GM12878 (cell line): ENCODE measurements around the gene TOPAZ1. TPM values are rescaled to one million over a fixed set of nuclear protein-coding genes. Genes with fewer than 3 reads are reported as not detected.

Experiments
- ATAC-seq: fragments of 200-7000 bp; cut with Tn5 transposase; 3 replicates; pipeline ENCODE4 v1.9.1; 2020; ENCODE audit warnings: mild to moderate bottlenecking, moderate library complexity
- BruUV-seq: library from RNA; stranded (reverse); fragments of 400-500 nt; replicated peaks from 2 replicates; lab custom pipeline; 2021; lab: Mats Ljungman, UMichigan
- CTCF ChIA-PET: fragments of 300-600 bp; sonication (Branson Sonifier 250); formaldehyde crosslinking; extraction: SDS; loops from one replicate; lab custom pipeline; 2021; ENCODE audit warnings: inconsistent platforms; lab: Yijun Ruan, JAX
- POLR2A ChIA-PET: fragments of 350-600 bp; formaldehyde crosslinking; extraction: SDS; loops from one replicate; lab custom pipeline; 2021; ENCODE audit warnings: inconsistent platforms; lab: Charles Lee
- RAD21 ChIA-PET: fragments of 300-600 bp; sonication (Branson Sonifier 250); formaldehyde crosslinking; loops from one replicate; lab custom pipeline; 2023; ENCODE audit warnings: antibody characterized with exemption; ENCODE audit not compliant: unreplicated experiment; lab: Charles Lee
- SMC1A ChIA-PET: fragments of 300-600 bp; sonication (Branson Sonifier 250); formaldehyde crosslinking; loops from one replicate; lab custom pipeline; 2023; ENCODE audit not compliant: unreplicated experiment, uncharacterized antibody; lab: Charles Lee
- DNase-seq: peaks from one replicate; pipeline ENCODE4 v3.0.0-alpha.2; 2011; ENCODE audit warnings: low read depth, low spot score
- FAIRE-seq: peaks from 3 replicates; lab custom pipeline; 2011; peaks lifted over from hg19 to GRCh38; lab: Jason Lieb, UNC
- H2AFZ ChIP-seq: 2 replicates; pipeline ENCODE4 v1.6.0; 2011; ENCODE audit warnings: low read depth, low read length, control low read depth; ENCODE audit not compliant: control insufficient read depth
- H3K27ac ChIP-seq: 2 replicates; pipeline ENCODE4 v1.5.1; 2011; ENCODE audit warnings: control low read depth; ENCODE audit not compliant: control insufficient read depth, insufficient read depth
- H3K27me3 ChIP-seq, 2 experiments: replicated peaks in 1 of 2; 2 replicates each; pipeline versions ENCODE4 v1.6.0 to v1.6.1; 2011; ENCODE audit warnings: low read length in 1 of 2; ENCODE audit not compliant: control insufficient read depth in 2 of 2, insufficient read depth in 2 of 2
- H3K36me3 ChIP-seq, 2 experiments: 2 replicates each; pipeline ENCODE4 v1.5.1; 2011; ENCODE audit warnings: low read length in 1 of 2; ENCODE audit not compliant: control insufficient read depth in 2 of 2, insufficient read depth in 2 of 2
- H3K4me1 ChIP-seq: 2 replicates; pipeline ENCODE4 v1.6.1; 2011; ENCODE audit warnings: mild to moderate bottlenecking, low read length, moderate library complexity, mixed read lengths; ENCODE audit not compliant: control insufficient read depth, insufficient read depth
- H3K4me2 ChIP-seq: 2 replicates; pipeline ENCODE4 v1.6.0; 2011; ENCODE audit warnings: control low read depth; ENCODE audit not compliant: control insufficient read depth, insufficient read depth
- H3K4me3 ChIP-seq: fragments of 200-600 bp; sonication (generic); 2 replicates; pipeline ENCODE4 v1.5.1; 2016
- H3K79me2 ChIP-seq: 2 replicates; pipeline ENCODE4 v1.6.0; 2011; ENCODE audit warnings: low read length; ENCODE audit not compliant: control insufficient read depth, insufficient read depth
- H3K9ac ChIP-seq: 2 replicates; pipeline ENCODE4 v1.8.0; 2011; ENCODE audit warnings: low read length, control low read depth, mixed read lengths; ENCODE audit not compliant: control insufficient read depth, insufficient read depth
- H3K9me3 ChIP-seq: replicated peaks from 3 replicates; pipeline ENCODE4 v1.5.1; 2011; ENCODE audit warnings: mild to moderate bottlenecking, low read length; ENCODE audit not compliant: control insufficient read depth, insufficient read depth
- H4K20me1 ChIP-seq: 2 replicates; pipeline ENCODE4 v1.6.0; 2011; ENCODE audit not compliant: control insufficient read depth, insufficient read depth
- ASH2L ChIP-seq: fragments of 300-600, 200-600 bp; sonication (generic); IDR thresholded peaks from 2 replicates; pipeline ENCODE4 v1.6.1; 2017; ENCODE audit warnings: low read depth, mild to moderate bottlenecking, borderline replicate concordance
- E2F4 ChIP-seq: IDR thresholded peaks from 2 replicates; pipeline ENCODE4 v1.6.1; 2012; ENCODE audit warnings: low read depth, low read length, improper control_type of control experiment
- E4F1 ChIP-seq: fragments of 450-650 bp; IDR thresholded peaks from 2 replicates; pipeline ENCODE4 v1.6.1; 2018; ENCODE audit warnings: borderline replicate concordance, mild to moderate bottlenecking; ENCODE audit not compliant: partially characterized antibody
- ELK1 ChIP-seq: IDR thresholded peaks from 2 replicates; pipeline ENCODE4 v1.6.1; 2012; ENCODE audit warnings: low read depth, low read length, improper control_type of control experiment
- RELB ChIP-seq: fragments of 450-650 bp; IDR thresholded peaks from 2 replicates; pipeline ENCODE4 v1.6.1; 2017; ENCODE audit warnings: low read depth, mild to moderate bottlenecking, moderate library complexity
- SKIL ChIP-seq: fragments of 450-650 bp; IDR thresholded peaks from 2 replicates; pipeline ENCODE4 v1.6.1; 2017; ENCODE audit warnings: mild to moderate bottlenecking, low read depth, inconsistent platforms; ENCODE audit not compliant: poor library complexity, severe bottlenecking
- WRNIP1 ChIP-seq: IDR thresholded peaks from 2 replicates; pipeline ENCODE4 v1.6.1; 2011; ENCODE audit warnings: low read depth, low read length, improper control_type of control experiment, borderline replicate concordance
- WGBS: methylation state at CpG from one replicate; pipeline ENCODE4 v1.1.6; 2016; ENCODE audit warnings: low lambda C conversion rate; ENCODE audit not compliant: insufficient replicate concordance, insufficient coverage; ENCODE audit errors: missing lambda C conversion rate; 5-methylcytosine and 5-hydroxymethylcytosine counted together
- in situ Hi-C: fragments of 300-500 bp; cut with MboI; formaldehyde crosslinking; loops from 9 replicates; pipeline ENCODE4 v1.14.3; 2018; ENCODE audit warnings: mixed read lengths
- intact Hi-C: fragments of 100-400 bp; cut with micrococcal nuclease; formaldehyde crosslinking; loops from one replicate; pipeline ENCODE4 v1.14.2; 2022; ENCODE audit not compliant: unreplicated experiment
- polyA plus RNA-seq, 11 experiments: library from polyadenylated mRNA; depleted of rRNA in 4 of 11; unstranded in 6 of 11; stranded (reverse) in 5 of 11; fragments of >200 nt; fragmentation: Nextera tagmentation in 4 of 11; fragmentation: Illumina TruSeq in 1 of 11; extraction: Ambion mirVana in 4 of 11; extraction: Trizol in 1 of 11; gene quantifications; 1 replicate in 1 of 11; 2 replicates in 10 of 11; pipeline versions ENCODE4 v1.2.1 to v1.2.3, GENCODE V29; 2011 to 2016; ENCODE audit warnings: inconsistent platforms in 2 of 11, missing spikeins in 2 of 11, low read depth in 1 of 11
- total RNA-seq, 4 experiments: library from RNA; depleted of rRNA in 3 of 4; stranded (reverse); fragments of >200 nt in 3 of 4; fragmentation: Illumina TruSeq in 1 of 4; extraction: Trizol in 1 of 4; gene quantifications; 2 replicates each; pipeline versions ENCODE4 v1.2.1 to v1.2.3, GENCODE V29; 2013 to 2021
- TF ChIP-seq, protein P1 (sequence below): fragments of 450-650 bp; IDR thresholded peaks from 2 replicates; pipeline ENCODE4 v1.6.1; 2018; ENCODE audit warnings: mild to moderate bottlenecking, low read depth, moderate library complexity; ENCODE audit not compliant: partially characterized antibody

The TOPAZ1 gene
- total and polyA plus RNA-seq, 10 of the 15 experiments (the other 5 are each of a cell fraction or from before 2014, with no cell fraction given) = 0.02 TPM; not detected in 9

GRCh38 chr3:44324584-44324983 lies 82.9 kb downstream of the TOPAZ1 start (continued):
- TF ChIP-seq, protein P1, sequence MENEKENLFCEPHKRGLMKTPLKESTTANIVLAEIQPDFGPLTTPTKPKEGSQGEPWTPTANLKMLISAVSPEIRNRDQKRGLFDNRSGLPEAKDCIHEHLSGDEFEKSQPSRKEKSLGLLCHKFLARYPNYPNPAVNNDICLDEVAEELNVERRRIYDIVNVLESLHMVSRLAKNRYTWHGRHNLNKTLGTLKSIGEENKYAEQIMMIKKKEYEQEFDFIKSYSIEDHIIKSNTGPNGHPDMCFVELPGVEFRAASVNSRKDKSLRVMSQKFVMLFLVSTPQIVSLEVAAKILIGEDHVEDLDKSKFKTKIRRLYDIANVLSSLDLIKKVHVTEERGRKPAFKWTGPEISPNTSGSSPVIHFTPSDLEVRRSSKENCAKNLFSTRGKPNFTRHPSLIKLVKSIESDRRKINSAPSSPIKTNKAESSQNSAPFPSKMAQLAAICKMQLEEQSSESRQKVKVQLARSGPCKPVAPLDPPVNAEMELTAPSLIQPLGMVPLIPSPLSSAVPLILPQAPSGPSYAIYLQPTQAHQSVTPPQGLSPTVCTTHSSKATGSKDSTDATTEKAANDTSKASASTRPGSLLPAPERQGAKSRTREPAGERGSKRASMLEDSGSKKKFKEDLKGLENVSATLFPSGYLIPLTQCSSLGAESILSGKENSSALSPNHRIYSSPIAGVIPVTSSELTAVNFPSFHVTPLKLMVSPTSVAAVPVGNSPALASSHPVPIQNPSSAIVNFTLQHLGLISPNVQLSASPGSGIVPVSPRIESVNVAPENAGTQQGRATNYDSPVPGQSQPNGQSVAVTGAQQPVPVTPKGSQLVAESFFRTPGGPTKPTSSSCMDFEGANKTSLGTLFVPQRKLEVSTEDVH = no peak
- TF ChIP-seq ASH2L (no peak), SKIL (no peak), RELB (no peak)

GRCh38 chr3:44326019-44326418 lies 84.3 kb downstream of the TOPAZ1 start:
- no peaks in the 10 kb centered on the region for H3K36me3 ChIP-seq
- no peak overlapping the region for H3K9ac ChIP-seq
- BruUV-seq = no TSS peak
- intact Hi-C loops = no loop called here
- no peaks in the 10 kb centered on the region for H3K79me2 ChIP-seq
- ChIA-PET POLR2A (interaction anchor here (0.7 kb wide), 1 partner anchor 363 kb away, joined by 4 read pairs; no protein-coding TSS in a partner anchor), CTCF (interaction anchor here (0.6 kb wide), 1 partner anchor 8 kb away, joined by 3 read pairs; no protein-coding TSS in a partner anchor), SMC1A (interaction anchor here (1.0 kb wide), 2 partner anchors 10 to 114 kb away, joined by 3 read pairs; no protein-coding TSS in a partner anchor), RAD21 (no interaction called here)
- H2AFZ ChIP-seq = no peak overlapping the region
- H3K4me1 ChIP-seq = no peaks in the 10 kb centered on the region
- in situ Hi-C loops = no loop called here
- no peak for DNase-seq
- no peaks in the 10 kb centered on the region for H4K20me1 ChIP-seq
- H3K27me3 ChIP-seq = no peaks in the 10 kb centered on the region; a peak in 1 of 4 replicates
- H3K4me2 ChIP-seq = no peak overlapping the region
- TF ChIP-seq WRNIP1 (no peak), E4F1 (no peak), ELK1 (no peak), E2F4 (no peak)
- H3K9me3 ChIP-seq = no peaks in the 10 kb centered on the region
- WGBS = 0% methylated on average over 2 of the region's 2 CpGs
- no peak for ATAC-seq
- no peak for FAIRE-seq
- H3K4me3 ChIP-seq = no peak overlapping the region
- no peak overlapping the region for H3K27ac ChIP-seq
